ENCODE data around the gene SRRM2.
"Not testable (repeated sequence)": the region's sequence is repeated elsewhere in the genome, so short reads cannot be mapped to it uniquely, and the experiment has no call there.

Gene SRRM2

GRCh38 chr16:2713985-2714774 lies 38.3 kb upstream of the SRRM2 start:
- no peak for DNase-seq

DNA sequence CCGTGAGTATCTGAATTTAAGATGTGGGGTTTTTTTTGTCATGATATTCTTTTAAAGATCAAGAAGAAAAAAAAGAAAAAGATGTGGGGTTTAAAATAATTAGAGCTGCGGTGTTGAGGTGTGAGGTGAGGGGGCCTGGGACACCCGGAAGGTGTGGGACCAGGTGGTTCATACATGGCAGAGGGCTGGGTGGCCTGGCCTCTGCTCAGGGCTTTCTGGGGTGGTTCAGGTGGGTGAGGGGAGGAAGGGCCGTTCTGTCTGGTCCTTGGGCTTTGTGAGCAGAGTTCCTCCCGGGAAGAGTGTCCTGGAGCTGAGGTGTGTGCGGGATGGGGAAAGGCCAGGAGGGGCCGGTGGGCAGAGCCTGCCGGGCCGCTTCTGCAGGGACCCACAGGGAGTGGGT lies 37.4 kb upstream of the SRRM2 start:
- DNase-seq: no peak

DNA sequence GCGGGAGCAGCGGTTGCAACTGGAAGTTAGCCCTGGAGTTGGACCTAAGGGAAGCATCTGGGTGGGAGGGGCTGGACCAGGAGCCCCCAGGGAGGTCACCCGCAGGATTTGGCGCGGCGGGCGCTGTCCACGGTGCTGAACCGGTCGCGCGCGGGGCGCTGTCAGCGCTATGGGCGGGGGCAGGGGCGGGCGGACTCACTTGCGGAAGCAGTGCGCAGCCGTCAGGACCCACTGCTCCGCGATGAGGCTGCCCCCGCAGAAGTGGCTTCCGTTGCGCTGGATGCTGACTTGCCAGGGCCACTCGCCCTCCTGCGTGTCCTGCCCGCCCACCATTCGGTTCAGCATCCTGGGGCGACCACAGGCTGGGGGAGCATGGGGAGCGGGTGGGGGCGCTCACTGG lies 36.9 kb upstream of the SRRM2 start:
- DNase-seq: peak in 28 of 58 donors; percentile 6 to 59 (median 34)

- peak in 1 of 58 donors; percentile 16 for DNase-seq
Observed at GRCh38 chr16:2715966-2716885, 36.2 kb upstream of the SRRM2 start.

DNA sequence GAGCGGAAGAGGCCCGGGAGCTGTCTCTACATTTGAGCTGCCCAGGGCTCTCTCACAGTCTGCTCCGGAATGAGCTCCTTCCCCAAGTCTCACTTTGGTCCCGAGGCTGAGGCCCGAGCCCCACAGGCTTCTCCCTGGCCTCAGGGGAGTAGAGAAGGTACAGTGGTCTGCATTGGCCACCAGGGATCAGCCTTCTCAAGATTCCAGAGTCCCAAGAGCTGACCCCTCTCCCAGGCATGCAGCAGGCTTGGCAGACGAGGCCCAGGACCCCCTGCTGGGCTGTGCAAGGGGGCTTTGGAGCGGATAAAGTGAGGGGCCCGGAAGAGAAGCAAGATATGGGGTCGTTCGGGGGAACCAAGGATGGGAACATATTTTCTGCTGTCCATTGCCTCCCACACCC lies 35.5 kb upstream of the SRRM2 start:
- no peak for DNase-seq

DNA sequence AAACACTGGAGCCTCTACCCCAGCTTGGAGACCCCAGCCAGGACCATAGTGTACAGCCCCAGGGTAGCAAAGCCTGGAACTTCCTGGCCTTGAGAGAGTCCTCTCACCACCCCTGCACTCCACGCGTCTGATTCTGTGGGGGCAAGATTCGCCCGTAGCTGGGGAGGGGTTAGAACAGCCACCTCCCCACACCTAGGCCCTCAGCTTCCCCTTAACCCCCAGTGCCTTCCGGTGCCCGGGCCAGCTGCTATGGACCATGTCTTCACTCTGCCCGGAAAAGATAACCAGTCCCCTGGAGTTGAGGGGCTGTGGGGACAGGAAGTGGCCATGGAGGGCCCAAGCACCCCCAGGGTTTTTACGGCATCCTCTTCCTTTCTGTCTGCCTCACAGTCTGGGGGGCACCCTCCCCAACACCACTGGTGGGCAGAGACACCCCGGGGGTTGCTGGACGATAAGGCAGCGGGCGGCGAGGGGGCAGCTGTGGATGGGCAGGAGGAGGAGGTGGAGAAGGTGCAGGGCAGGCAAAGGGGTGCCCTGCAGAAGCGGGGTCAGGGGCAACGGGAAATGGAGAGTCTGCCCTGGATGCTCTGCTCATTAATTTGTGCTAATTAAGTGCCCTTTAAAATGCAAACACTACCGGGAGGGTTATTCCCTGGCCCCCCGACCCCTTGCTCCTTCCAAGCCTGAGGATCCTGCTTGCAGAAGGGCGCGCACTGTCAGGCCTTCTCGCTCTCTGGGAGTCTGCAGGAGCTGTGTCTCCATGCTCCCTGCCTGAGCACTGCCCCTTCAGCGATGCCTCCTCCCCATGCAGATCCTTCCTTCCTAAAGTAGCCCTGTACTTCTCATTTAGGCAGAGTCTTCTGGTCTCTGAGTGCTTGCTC lies 34.8 kb upstream of the SRRM2 start:
- no peak for DNase-seq

DNA sequence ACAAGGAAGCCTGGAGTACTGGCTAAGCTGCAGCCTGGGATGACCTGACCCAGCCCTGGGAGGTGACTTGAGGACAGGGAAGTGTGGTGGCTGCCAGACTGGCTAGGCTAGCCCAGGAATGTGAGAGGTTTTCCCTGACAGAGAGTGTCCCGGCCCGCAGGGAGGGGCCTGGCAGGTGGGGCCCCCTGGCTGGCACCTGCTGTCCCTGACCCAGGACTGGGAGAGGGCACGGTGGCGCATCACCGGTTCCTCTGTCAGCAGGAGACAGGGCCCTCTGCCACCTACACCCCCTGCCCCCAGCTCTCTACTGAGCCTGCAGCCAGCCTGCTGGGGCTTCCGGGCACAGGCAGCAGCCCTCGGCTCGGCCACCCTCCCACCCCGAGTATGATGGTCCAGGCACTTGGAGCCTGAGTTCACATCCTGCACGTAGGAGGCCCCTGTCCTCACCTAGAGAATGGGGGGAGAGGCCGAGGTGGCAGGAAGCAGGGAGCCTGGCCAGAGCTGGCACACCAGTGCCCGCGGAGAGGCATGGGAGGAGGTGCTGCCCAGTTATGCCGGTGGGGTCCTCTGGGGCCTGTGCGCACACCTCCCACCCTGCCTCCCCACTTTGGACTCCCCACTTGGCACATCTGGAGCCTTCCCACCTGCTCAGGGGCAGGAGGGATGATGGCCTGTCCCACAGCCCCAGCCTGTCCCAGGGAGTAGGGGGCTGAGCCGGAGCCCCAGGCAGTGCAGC lies 32.9 kb upstream of the SRRM2 start:
- DNase-seq: no peak

DNA sequence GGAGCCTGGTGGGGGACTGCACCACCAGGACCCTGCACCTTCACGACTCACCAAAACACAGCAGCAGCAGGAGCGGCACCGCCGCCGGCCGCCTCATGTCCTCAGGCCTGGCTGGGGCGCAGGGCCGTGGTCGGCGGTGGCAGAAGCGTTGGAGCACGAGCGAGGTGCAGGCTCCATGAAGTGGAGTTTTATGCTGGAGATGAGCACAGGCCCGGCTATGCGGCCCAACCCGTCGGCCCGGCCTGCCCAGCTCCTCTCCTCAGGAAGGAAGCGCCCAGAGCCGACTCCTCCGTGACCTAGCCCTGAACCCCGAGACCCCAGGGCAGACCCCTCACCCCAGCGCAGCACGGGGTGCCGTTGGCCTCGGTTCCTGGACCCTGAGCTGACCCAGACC lies 32.4 kb upstream of the SRRM2 start, which contains the start of gene PRSS27:
PRSS27 (minus strand) TSS at position 161 of the 394 bp plus-strand sequence; CDS start at position 97, 64 bp downstream.
- no peak for DNase-seq

DNA sequence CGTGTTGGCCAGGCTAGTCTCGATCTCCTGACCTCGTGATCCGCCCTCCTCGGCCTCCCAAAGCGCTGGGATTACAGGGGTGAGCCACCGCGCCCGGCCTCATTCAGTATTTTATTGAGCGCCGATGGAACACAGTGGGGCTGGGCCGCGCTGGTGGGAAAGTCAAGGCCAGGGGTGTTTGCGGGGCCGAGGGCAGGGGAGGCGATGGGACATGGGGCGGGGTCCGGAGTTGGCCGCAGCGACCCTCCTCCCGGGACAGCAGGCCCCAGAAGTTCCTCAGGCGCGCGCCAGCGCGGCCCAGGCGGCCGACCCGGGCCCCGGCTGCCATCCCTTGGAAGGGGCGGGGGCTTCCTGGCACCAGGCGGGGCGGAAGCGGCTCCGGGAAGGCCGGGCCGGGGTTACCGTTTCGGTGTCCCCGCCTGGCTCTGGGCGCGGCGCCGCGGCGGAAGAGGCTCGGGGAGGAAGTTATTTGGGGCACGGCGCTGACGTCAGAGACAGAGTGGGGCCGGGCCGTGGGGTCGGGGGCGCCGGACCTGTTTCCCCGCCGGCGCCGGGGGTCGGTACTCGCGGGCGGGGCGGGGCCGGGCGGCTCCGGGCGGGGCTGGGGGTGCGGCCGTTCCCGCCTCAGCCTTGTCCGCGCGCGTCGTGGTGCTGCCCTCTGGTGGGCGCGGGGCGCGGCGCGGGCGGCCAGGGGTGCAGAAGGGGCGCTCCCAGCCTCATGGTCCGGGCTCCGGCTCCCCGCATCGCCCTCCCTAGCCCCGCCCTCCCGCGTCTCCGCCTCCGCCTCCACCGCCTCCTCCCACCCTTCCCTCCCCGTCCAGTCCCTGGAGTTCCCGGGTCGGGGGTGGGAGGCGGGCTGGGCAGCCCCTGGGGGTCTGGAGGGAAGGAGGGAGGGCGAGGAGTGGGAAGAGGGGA lies 31.5 kb upstream of the SRRM2 start:
- peak in 47 of 58 donors; percentile 5 to 81 (median 52) for DNase-seq

- not testable (repeated sequence) for DNase-seq
Observed at GRCh38 chr16:2721634-2722173, 30.7 kb upstream of the SRRM2 start.

DNA sequence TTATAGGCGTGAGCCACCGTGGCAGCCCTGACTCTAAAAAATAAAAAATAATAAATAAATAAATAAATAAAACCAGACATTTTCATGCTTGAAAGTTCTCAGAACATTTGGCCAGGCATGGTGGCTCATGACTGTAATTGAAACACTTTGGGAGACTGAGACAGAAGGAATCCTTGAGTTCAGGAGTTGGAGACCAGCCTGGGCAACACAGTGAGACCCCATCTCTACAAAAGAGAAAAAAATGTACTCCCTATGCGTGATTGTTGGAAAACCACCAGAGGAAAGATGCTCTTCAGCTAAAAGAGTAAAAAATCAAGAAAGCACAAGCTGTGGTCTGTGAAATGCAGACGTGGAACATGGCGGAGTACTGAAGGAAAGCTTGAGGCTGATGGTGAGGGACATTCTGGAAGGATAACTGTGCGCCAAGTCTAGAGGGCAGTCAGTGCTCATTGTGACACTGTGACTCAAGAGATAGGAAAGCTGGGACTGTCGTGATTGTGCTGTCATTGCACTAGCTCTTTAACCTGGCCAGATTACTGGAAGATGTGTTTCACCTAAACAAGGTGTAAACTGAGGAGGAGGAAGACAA lies 28.3 kb upstream of the SRRM2 start:
- DNase-seq: no peak

GRCh38 chr16:2724816-2725348 lies 27.6 kb upstream of the SRRM2 start:
- DNase-seq: no peak

GRCh38 chr16:2726923-2727322 lies 25.5 kb upstream of the SRRM2 start:
- DNase-seq: no peak

GRCh38 chr16:2728034-2728433 lies 24.4 kb upstream of the SRRM2 start:
- no peak for DNase-seq

DNA sequence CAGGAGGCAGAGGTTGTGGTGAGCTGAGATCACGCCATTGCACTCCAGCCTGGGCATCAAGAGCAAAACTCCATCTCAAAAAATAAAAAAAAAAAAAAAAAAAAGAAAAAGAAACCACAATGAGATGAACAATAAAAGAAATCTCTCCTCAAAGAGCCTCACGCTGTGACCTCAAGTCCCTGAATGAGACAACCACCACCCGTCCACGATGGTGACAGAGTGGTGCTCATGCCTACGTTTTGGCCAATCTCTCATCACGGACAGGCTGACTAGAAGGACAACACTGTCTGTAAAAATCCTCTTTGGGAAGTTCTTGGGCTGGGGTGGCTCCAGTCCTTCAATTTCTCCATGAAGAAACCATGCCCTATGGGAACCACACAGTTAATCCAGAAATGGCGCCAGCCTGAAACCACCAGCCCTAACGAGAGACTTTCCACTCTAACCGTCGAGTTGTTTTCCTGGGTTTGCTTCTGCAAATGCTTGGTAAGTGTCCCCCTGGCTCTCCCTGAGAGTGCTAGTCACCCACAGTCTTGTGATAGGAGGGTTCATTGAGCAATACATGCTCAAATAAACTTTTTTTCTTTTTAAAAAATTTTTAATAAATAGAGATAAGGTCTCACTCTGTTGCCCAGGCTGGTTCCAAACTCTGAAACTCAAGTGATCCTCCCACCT lies 17.5 kb upstream of the SRRM2 start:
- DNase-seq: no peak

DNA sequence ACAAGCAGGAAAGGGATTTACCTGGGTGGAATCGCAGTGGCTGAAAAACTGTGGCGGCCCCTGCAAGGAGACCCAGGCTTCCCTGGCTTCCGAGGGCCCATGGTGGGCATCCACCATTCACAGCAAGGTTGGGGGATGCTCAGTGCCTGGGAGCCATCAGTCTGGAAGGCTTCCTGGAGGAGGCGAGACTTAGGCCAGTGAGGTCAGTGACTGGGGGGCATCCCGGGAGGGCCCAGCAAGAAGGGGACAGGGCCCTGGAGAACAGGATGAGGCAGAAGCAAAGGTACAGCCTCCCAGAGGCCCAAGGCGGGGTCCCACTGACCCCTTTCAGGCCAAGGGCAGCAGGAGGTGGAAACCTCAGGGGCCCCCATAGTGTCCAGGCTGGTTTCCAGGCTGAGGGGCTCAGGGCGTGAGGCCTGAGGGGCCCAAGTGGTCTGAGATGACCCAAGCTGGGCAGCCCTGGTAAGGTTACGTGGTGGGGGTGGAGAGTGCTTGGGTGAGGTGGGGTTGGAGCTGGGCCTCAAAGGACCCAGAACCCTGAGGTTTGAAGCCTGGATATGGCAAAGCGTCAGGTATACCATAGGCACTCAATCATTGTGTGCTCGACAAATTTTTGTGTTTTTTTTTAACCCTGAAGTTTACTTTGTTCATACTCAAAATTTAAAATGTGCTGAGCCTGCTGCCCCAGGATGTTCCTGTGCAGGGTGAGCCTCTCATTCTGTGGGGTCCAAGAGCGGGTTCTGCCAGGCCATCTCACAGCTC lies 15.8 kb upstream of the SRRM2 start:
- DNase-seq: no peak

DNA sequence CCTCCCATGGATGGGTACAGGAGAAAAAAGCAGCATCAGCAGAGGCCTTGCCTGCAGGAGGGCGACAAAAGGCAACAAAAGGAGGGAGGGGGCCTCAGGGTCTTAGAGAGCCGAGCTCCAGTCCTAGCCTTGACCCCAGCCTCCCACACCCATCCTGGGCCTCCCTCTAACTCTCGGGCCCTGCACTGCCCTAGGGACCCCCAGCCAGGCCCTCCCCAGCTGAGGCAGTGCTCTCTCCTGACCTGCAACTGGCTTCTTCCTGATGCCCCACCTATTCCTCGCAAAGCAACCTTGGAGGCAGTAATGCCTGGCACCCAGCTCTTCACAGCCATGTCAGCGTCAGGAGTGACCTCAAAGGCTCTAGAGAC lies 15.2 kb upstream of the SRRM2 start:
- no peak for DNase-seq
